AG04449 (cell line): ENCODE results near the gene MUC5B.
"Not testable (repeated sequence)": the region's sequence is repeated elsewhere in the genome, so short reads cannot be mapped to it uniquely, and the experiment has no call there.

Experiments
- CTCF ChIA-PET: fragments of 350-600 bp; formaldehyde crosslinking; extraction: SDS; loops from one replicate; lab custom pipeline; 2021; ENCODE audit warnings: antibody characterized with exemption; lab: Yijun Ruan, JAX
- POLR2A ChIA-PET: fragments of 400-600, 350-600 bp; formaldehyde crosslinking; extraction: SDS; loops from one replicate; lab custom pipeline; 2020; ENCODE audit warnings: antibody characterized with exemption, inconsistent platforms; lab: Yijun Ruan, JAX
- DNase-seq: peaks from one replicate; pipeline ENCODE4 v3.0.0-alpha.2; 2010; ENCODE audit warnings: low read depth, low spot score
- H3K4me3 ChIP-seq: 2 replicates; pipeline ENCODE4 v1.5.1; 2011; ENCODE audit warnings: low read depth, mild to moderate bottlenecking, control low read depth, low read length
- TF ChIP-seq, protein P1 (sequence below): IDR thresholded peaks from one replicate; pipeline ENCODE4 v1.5.1; 2011; ENCODE audit warnings: mild to moderate bottlenecking, moderate library complexity, low read length, control low read depth, inconsistent platforms; ENCODE audit not compliant: insufficient read depth; ENCODE audit errors: missing control alignments

MUC5B gene

DNA sequence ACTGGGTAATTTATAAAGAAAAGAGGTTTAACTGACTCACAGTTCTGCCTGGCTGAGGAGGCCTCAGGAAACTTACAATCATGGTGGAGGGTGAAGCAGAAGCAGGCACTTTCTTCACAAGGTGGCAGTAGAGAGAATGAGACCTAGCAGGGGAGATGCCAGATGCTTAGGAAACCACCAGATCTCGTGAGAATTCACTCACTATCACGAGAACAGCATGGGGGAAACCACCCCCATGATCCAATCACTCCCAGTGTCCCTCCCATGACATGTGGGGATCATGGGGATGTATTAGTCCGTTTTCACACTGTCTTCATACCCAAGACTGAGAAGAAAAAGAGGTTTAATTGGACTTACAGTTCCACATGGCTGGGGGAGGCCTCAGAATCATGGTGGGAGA lies 41.6 kb downstream of the MUC5B start:
- peak; percentile 56 for DNase-seq
- TF ChIP-seq, protein P1, sequence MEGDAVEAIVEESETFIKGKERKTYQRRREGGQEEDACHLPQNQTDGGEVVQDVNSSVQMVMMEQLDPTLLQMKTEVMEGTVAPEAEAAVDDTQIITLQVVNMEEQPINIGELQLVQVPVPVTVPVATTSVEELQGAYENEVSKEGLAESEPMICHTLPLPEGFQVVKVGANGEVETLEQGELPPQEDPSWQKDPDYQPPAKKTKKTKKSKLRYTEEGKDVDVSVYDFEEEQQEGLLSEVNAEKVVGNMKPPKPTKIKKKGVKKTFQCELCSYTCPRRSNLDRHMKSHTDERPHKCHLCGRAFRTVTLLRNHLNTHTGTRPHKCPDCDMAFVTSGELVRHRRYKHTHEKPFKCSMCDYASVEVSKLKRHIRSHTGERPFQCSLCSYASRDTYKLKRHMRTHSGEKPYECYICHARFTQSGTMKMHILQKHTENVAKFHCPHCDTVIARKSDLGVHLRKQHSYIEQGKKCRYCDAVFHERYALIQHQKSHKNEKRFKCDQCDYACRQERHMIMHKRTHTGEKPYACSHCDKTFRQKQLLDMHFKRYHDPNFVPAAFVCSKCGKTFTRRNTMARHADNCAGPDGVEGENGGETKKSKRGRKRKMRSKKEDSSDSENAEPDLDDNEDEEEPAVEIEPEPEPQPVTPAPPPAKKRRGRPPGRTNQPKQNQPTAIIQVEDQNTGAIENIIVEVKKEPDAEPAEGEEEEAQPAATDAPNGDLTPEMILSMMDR: peak; percentile 53
- POLR2A ChIA-PET, H3K4me3 ChIP-seq: not testable (repeated sequence)
- CTCF ChIA-PET: interaction anchor here (1.6 to 3.0 kb wide), 2 partner anchors 251 kb away, joined by 10 to 17 read pairs; no protein-coding TSS in a partner anchor

DNA sequence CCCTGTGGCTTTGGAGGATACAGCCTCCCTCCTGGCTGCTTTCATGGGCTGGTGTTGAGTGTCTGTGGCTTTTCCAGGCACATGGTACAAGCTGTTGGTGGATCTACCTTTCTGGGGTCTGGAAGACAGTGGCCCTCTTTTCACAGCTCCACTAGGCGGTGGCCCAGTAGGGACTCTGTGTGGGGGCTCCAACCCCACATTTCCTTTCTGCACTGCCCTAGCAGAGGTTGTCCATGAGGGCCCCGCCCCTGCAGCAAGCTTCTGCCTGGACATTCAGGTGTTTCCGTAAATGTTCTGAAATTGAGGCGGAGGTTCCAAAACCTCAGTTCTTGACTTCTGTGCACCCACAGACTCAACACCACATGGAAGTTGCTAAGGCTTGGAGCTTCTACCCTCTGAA lies 42.6 kb downstream of the MUC5B start:
- H3K4me3 ChIP-seq, DNase-seq, POLR2A ChIA-PET: not testable (repeated sequence)
- CTCF ChIA-PET: interaction anchor here (1.6 kb wide), 1 partner anchor 250 kb away, joined by 10 read pairs; no protein-coding TSS in a partner anchor

DNA sequence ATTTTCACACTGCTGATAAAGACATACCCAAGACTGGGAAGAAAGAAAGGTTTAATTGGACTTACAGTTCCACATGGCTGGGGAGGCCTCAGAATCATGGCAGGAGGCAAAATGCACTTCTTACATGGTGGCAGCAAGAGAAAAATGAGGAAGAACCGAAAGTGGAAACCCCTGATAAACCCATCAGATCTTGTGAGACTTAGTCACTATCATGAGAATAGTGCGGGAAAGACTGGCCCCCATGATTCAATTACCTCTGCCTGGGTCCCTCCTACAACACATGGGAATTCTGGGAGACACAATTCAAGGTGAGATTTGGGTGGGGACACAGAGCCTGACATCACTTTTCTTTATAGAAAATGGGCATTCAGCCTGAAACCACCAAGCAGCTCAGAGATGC lies 44.1 kb downstream of the MUC5B start:
- H3K4me3 ChIP-seq, DNase-seq, CTCF ChIA-PET, POLR2A ChIA-PET: not testable (repeated sequence)

DNA sequence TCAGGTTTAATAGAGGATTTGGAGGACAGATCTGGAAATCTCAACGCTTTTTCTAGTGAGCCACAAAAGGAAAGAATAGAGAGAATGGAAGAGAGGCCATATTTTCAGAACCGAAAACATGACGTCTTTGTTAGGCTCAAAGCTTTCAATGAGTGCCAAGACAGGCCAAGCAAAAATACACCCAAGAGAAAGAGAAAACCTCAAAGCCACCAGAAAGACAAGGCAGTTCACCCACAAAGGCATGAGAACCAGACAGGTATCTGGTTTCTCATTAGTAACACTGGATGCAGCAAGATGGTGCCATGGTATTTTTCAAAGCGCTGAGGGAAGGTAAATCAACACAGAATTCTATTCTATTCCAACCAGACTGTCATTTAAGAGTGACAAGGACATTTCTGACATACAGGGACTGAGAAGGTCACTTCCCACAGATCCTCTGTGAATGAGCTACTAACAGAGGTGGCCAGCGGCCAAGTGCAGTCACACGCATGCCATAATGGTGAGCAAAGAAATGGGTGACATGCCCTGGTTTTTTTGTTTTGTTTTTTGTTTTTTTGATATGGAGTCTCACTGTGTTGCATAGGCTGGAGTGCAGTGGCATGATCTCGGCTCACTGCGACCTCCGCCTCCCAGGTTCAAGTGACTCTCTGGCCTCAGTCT lies 44.7 kb downstream of the MUC5B start:
- H3K4me3 ChIP-seq: no peak overlapping the region
- POLR2A ChIA-PET: no interaction called here
- CTCF ChIA-PET: interaction anchor here (3.2 kb wide), 1 partner anchor 248 kb away, joined by 13 read pairs; no protein-coding TSS in a partner anchor
- TF ChIP-seq, protein P1: no peak
- DNase-seq: no peak

DNA sequence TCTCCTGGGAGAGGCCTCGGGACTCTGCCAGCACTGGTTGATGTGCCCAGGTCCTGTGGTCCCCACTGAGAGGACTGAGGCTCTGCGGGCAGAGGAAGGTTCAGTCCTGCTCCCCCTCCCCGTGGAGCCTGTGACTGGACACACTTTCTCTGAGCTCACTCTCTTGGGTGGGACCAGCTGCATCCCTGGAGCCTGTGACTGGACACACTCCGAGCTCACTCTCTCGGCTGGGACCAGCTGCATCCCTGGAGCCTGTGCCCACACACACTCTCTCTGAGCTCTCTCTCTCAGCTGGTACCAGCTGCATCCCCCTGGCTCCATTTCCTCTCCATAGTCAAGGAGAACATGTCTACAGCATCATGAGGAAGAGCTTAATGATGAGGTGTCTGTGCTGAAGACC lies 47.1 kb downstream of the MUC5B start:
- TF ChIP-seq, protein P1: no peak
- CTCF ChIA-PET: interaction anchor here (1.4 to 3.2 kb wide), 2 partner anchors 8 to 246 kb away, joined by 3 to 13 read pairs; no protein-coding TSS in a partner anchor

DNA sequence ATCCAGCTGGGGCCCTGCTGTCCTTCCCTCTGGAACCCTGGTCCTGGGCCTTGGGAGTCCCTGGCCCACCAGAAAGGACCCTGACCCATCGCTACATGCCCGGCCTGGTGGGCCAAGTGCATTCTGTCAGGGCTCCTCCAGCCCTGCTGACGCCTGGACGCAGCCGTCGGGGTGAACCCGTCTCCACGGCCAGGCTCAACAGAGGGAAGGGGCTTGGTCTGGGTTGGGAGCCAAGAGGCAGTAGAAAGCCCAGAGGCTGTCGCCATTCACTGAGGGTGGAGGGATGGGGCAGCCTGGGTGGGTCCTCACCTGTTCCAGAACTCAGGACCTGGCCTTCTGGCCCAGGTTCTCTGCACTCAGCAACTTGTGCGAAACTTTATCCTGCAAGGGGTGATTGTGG lies 47.6 kb downstream of the MUC5B start:
- ChIA-PET POLR2A (no interaction called here), CTCF (interaction anchor here (3.2 kb wide), 1 partner anchor 245 kb away, joined by 13 read pairs; no protein-coding TSS in a partner anchor)
- no peak overlapping the region for H3K4me3 ChIP-seq
- TF ChIP-seq, protein P1: no peak
- no peak for DNase-seq

More for the DNA sequence above, 47.1 kb downstream of the MUC5B start:
- no peak overlapping the region for H3K4me3 ChIP-seq
- POLR2A ChIA-PET: no interaction called here
- no peak for DNase-seq

DNA sequence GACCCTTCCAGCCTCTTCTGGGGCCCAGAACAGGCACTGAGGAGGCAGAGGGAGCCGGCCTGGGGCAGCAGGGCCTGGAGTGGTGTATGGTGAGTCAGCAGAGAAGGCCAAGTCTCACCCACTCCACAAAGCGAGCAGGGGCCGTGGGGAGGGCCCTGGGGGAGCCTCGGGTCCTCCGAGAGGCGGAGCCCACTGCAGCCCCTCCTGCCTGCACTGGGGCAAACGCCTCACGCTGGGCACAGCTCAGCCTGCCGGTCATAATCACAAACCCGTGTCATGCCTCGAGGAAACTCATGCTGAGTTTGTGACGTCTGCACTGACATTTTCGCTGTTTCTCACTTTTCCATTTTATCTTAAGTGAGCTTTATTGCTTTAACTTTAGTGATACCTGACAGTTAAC lies 48.1 kb downstream of the MUC5B start:
- no peak overlapping the region for H3K4me3 ChIP-seq
- DNase-seq: no peak
- CTCF ChIA-PET: no interaction called here
- TF ChIP-seq, protein P1: no peak
- POLR2A ChIA-PET: no interaction called here
